ENCODE results near the gene WWOX. TPM values are rescaled to one million over a fixed set of nuclear protein-coding genes. Genes with fewer than 3 reads are reported as not detected.

Gene WWOX
- total RNA-seq, 1 donor from 2014 or later, result 19.0 TPM

Other genes with a start within 250 kb of the WWOX start
- gene CLEC3A, start 77.1 kb upstream of the WWOX start, total RNA-seq, result not detected in 2 replicates